ENCODE data around the gene PIERCE2.

Gene PIERCE2

DNA sequence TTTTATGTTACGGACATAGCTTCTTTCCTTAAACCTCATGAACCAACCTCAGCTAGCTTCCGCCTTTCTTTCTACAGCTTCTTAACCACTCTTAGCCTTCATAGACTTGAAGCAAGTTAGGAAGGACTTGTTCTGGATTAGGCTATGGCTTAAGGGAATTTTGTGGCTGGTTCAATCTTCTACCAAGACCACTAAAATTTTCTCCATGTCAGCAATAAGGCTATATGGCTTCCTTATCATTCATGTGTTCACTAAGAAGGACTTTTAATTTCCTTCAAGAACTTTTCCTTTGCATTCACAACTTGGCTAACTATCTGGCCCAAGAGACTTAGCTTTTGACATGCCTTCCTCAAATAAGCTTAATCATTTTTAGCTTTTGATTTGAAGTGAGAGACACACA, 24.6 kb upstream of the PIERCE2 start:
- no peak for TF ChIP-seq POLR2AphosphoS5 (IDR thresholded peaks at IDR 0.05; ENCODE audit: low read depth, low read length)
- TF ChIP-seq TAF1 (IDR thresholded peaks at IDR 0.05; ENCODE audit: borderline replicate concordance, insufficient read depth, low read length), result no peak
- no peak for TF ChIP-seq FOXP2 (optimal IDR thresholded peaks at IDR 0.05; ENCODE audit: borderline replicate concordance, extremely low read depth, extremely low read length, insufficient read depth)
- TF ChIP-seq SIN3A (IDR thresholded peaks at IDR 0.05; ENCODE audit: borderline replicate concordance, insufficient read depth, low read length), result no peak
- TF ChIP-seq, protein P1, sequence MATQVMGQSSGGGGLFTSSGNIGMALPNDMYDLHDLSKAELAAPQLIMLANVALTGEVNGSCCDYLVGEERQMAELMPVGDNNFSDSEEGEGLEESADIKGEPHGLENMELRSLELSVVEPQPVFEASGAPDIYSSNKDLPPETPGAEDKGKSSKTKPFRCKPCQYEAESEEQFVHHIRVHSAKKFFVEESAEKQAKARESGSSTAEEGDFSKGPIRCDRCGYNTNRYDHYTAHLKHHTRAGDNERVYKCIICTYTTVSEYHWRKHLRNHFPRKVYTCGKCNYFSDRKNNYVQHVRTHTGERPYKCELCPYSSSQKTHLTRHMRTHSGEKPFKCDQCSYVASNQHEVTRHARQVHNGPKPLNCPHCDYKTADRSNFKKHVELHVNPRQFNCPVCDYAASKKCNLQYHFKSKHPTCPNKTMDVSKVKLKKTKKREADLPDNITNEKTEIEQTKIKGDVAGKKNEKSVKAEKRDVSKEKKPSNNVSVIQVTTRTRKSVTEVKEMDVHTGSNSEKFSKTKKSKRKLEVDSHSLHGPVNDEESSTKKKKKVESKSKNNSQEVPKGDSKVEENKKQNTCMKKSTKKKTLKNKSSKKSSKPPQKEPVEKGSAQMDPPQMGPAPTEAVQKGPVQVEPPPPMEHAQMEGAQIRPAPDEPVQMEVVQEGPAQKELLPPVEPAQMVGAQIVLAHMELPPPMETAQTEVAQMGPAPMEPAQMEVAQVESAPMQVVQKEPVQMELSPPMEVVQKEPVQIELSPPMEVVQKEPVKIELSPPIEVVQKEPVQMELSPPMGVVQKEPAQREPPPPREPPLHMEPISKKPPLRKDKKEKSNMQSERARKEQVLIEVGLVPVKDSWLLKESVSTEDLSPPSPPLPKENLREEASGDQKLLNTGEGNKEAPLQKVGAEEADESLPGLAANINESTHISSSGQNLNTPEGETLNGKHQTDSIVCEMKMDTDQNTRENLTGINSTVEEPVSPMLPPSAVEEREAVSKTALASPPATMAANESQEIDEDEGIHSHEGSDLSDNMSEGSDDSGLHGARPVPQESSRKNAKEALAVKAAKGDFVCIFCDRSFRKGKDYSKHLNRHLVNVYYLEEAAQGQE (IDR thresholded peaks at IDR 0.05; ENCODE audit: insufficient read depth in 1 of 2, low read depth in 2 of 2, low read length in 2 of 2), result no peak

DNA sequence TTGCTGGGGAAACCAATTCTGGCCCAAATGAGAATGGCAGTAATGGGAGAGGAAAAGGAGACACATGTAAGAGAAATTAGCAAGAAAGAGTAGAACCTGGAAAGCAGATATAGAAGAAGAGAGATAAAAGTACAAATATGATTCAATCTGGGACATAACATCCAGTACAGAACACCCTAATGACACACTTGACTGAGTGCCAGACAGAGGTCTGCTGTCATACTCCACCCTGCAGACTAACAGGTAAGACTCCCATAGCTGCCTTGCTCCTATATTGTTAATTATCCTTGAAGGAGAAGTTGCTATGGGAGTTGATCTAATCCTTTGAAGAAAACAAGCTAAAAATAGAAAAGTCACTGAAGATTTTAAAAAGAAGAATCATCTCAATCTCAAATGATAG, 21.3 kb upstream of the PIERCE2 start:
- TF ChIP-seq TAF1 (IDR thresholded peaks at IDR 0.05; ENCODE audit: borderline replicate concordance, insufficient read depth, low read length) (no peak), POLR2AphosphoS5 (IDR thresholded peaks at IDR 0.05; ENCODE audit: low read depth, low read length) (no peak), FOXP2 (optimal IDR thresholded peaks at IDR 0.05; ENCODE audit: borderline replicate concordance, extremely low read depth, extremely low read length, insufficient read depth) (no peak), SIN3A (IDR thresholded peaks at IDR 0.05; ENCODE audit: borderline replicate concordance, insufficient read depth, low read length) (no peak)
- TF ChIP-seq, protein P1 (IDR thresholded peaks at IDR 0.05; ENCODE audit: insufficient read depth in 1 of 2, low read depth in 2 of 2, low read length in 2 of 2), result no peak

DNA sequence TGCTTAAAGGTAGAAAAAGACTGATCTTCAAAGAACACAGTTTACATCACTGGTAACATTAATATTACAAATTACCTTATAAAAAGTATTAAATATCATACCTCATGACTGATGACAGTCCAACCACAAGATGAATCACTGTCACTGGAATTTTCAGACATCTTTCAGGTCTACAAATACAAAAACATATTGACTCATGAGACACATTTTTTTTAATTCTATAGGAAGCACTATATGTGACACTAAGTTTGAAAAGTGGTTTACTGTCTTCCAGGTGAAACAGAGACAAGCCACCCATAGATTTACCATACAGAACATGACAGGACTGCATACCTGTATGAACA, 19.1 kb upstream of the PIERCE2 start:
- TF ChIP-seq POLR2AphosphoS5 (IDR thresholded peaks at IDR 0.05; ENCODE audit: low read depth, low read length) (no peak), FOXP2 (optimal IDR thresholded peaks at IDR 0.05; ENCODE audit: borderline replicate concordance, extremely low read depth, extremely low read length, insufficient read depth) (no peak), SIN3A (IDR thresholded peaks at IDR 0.05; ENCODE audit: borderline replicate concordance, insufficient read depth, low read length) (no peak), TAF1 (IDR thresholded peaks at IDR 0.05; ENCODE audit: borderline replicate concordance, insufficient read depth, low read length) (no peak)
- TF ChIP-seq, protein P1 (IDR thresholded peaks at IDR 0.05; ENCODE audit: insufficient read depth in 1 of 2, low read depth in 2 of 2, low read length in 2 of 2), result no peak

DNA sequence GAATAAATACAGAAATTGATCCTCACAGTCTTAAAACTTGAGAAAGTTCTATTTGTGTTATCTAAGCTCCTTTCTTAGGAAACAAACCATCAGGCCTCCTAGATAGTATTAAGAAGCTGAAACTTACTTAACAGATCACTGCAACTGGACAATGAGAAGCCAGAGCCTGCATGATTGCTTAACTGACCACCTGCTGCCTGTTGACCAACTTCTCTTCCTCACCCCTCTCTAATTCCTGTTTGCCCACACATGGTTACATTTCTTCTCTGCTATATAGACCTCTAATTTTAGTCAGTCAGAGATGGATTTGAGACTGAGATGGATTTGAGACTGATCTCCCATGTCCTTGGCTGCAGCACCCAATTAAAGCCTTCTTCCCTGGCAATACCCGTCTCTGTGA, 13.6 kb upstream of the PIERCE2 start:
- TF ChIP-seq SIN3A (IDR thresholded peaks at IDR 0.05; ENCODE audit: borderline replicate concordance, insufficient read depth, low read length) (no peak), FOXP2 (optimal IDR thresholded peaks at IDR 0.05; ENCODE audit: borderline replicate concordance, extremely low read depth, extremely low read length, insufficient read depth) (no peak), TAF1 (IDR thresholded peaks at IDR 0.05; ENCODE audit: borderline replicate concordance, insufficient read depth, low read length) (no peak), POLR2AphosphoS5 (IDR thresholded peaks at IDR 0.05; ENCODE audit: low read depth, low read length) (no peak)
- TF ChIP-seq, protein P1 (IDR thresholded peaks at IDR 0.05; ENCODE audit: insufficient read depth in 1 of 2, low read depth in 2 of 2, low read length in 2 of 2), result no peak

DNA sequence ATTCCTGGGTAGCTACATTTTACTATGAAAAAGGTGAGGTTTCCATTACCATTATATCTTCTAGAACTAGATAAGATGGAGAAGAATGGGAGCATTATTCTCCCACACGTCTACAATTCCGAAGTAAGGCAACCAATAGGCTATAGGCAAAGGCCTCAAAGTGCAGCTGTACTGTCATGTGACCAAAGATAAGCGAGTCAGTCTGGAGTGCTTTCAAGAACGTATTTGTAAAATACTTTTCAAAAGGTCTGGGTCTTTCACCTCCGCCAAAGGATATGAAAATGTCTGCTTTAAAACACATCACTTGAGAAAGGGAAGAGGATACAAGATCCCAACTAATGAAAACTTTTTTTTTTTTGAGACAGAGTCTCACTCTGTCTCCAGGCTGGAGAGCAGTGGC, 10.1 kb upstream of the PIERCE2 start:
- TF ChIP-seq, protein P1 (IDR thresholded peaks at IDR 0.05; ENCODE audit: insufficient read depth in 1 of 2, low read depth in 2 of 2, low read length in 2 of 2), result no peak
- TF ChIP-seq SIN3A (IDR thresholded peaks at IDR 0.05; ENCODE audit: borderline replicate concordance, insufficient read depth, low read length) (no peak), POLR2AphosphoS5 (IDR thresholded peaks at IDR 0.05; ENCODE audit: low read depth, low read length) (no peak), FOXP2 (optimal IDR thresholded peaks at IDR 0.05; ENCODE audit: borderline replicate concordance, extremely low read depth, extremely low read length, insufficient read depth) (no peak), TAF1 (IDR thresholded peaks at IDR 0.05; ENCODE audit: borderline replicate concordance, insufficient read depth, low read length) (no peak)
